HCEC 1CT (cell line): ENCODE data around the gene TPSAB1.
"Not testable (repeated sequence)": the region's sequence is repeated elsewhere in the genome, so short reads cannot be mapped to it uniquely, and the experiment has no call there.

Source experiments
- DNase-seq: peaks from one replicate; pipeline ENCODE4 v3.0.0-alpha.2; 2017

TPSAB1 gene

GRCh38 chr16:1253701-1254364 lies 13.3 kb downstream of the TPSAB1 start:
- DNase-seq: not testable (repeated sequence)

- not testable (repeated sequence) for DNase-seq
Observed at GRCh38 chr16:1254821-1255220, 14.3 kb downstream of the TPSAB1 start.

- DNase-seq: not testable (repeated sequence)
Observed at GRCh38 chr16:1255276-1256122, 15.0 kb downstream of the TPSAB1 start, which contains the start of gene TPSD1. Gene TPSD1, plus strand, starts transcription at chr16:1256069. Its CDS starts 212 bp downstream, at chr16:1256281.

GRCh38 chr16:1256296-1256873 lies 15.9 kb downstream of the TPSAB1 start:
- not testable (repeated sequence) for DNase-seq

- DNase-seq: no peak
Observed at GRCh38 chr16:1256874-1257322, 16.4 kb downstream of the TPSAB1 start.

GRCh38 chr16:1257561-1258224 lies 17.2 kb downstream of the TPSAB1 start:
- DNase-seq: no peak

GRCh38 chr16:1258225-1258600 lies 17.7 kb downstream of the TPSAB1 start:
- no peak for DNase-seq

GRCh38 chr16:1258906-1259759 lies 18.6 kb downstream of the TPSAB1 start:
- no peak for DNase-seq

GRCh38 chr16:1259760-1260068 lies 19.2 kb downstream of the TPSAB1 start:
- DNase-seq: no peak

- no peak for DNase-seq
Observed at GRCh38 chr16:1260101-1260680, 19.7 kb downstream of the TPSAB1 start.

GRCh38 chr16:1261131-1261892 lies 20.8 kb downstream of the TPSAB1 start:
- DNase-seq: no peak

- no peak for DNase-seq
Observed at GRCh38 chr16:1262210-1262845, 21.8 kb downstream of the TPSAB1 start.

- DNase-seq: no peak
Observed at GRCh38 chr16:1262846-1263221, 22.3 kb downstream of the TPSAB1 start.

- DNase-seq: no peak
Observed at GRCh38 chr16:1263591-1264344, 23.3 kb downstream of the TPSAB1 start.

GRCh38 chr16:1264345-1265089 lies 24.0 kb downstream of the TPSAB1 start:
- no peak for DNase-seq

GRCh38 chr16:1265090-1265630 lies 24.7 kb downstream of the TPSAB1 start:
- no peak for DNase-seq

GRCh38 chr16:1265826-1266225 lies 25.3 kb downstream of the TPSAB1 start:
- DNase-seq: no peak

GRCh38 chr16:1269418-1269817 lies 28.9 kb downstream of the TPSAB1 start:
- DNase-seq: not testable (repeated sequence)

- DNase-seq: no peak
Observed at GRCh38 chr16:1271380-1271723, 30.8 kb downstream of the TPSAB1 start.
